ENCODE data around the gene SLC8A1. TPM values are rescaled to one million over a fixed set of nuclear protein-coding genes. Genes with fewer than 3 reads are reported as not detected.

The SLC8A1 gene
- total RNA-seq, 2 donors from 2014 or later = 4.7 to 6.3 TPM

- no peak overlapping the region for H3K4me3 Mint-ChIP-seq
- Histone ChIP-seq H3K27me3 (ENCODE audit: control insufficient read depth, insufficient read depth, low read length, poor library complexity, severe bottlenecking) (no peaks in the 10 kb centered on the region), H3K4me1 (ENCODE audit: control insufficient read depth, insufficient read depth, low read length) (peaks cover 5% of the 10 kb centered on the region), H3K27ac (ENCODE audit: low read depth, low read length) (no peak overlapping the region), H3K4me3 (ENCODE audit: low read length) (no peak overlapping the region), H3K9me3 (ENCODE audit: control insufficient read depth, low read length) (no peaks in the 10 kb centered on the region), H3K9ac (ENCODE audit: extremely low read depth, low read length, poor library complexity, severe bottlenecking) (no peak overlapping the region), H3K36me3 (ENCODE audit: control insufficient read depth, insufficient read depth, low read length) (no peaks in the 10 kb centered on the region)
- H3K27ac Mint-ChIP-seq = no peak overlapping the region
- TF ChIP-seq, protein P1, sequence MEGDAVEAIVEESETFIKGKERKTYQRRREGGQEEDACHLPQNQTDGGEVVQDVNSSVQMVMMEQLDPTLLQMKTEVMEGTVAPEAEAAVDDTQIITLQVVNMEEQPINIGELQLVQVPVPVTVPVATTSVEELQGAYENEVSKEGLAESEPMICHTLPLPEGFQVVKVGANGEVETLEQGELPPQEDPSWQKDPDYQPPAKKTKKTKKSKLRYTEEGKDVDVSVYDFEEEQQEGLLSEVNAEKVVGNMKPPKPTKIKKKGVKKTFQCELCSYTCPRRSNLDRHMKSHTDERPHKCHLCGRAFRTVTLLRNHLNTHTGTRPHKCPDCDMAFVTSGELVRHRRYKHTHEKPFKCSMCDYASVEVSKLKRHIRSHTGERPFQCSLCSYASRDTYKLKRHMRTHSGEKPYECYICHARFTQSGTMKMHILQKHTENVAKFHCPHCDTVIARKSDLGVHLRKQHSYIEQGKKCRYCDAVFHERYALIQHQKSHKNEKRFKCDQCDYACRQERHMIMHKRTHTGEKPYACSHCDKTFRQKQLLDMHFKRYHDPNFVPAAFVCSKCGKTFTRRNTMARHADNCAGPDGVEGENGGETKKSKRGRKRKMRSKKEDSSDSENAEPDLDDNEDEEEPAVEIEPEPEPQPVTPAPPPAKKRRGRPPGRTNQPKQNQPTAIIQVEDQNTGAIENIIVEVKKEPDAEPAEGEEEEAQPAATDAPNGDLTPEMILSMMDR (conservative IDR thresholded peaks at IDR 0.05) = no peak
- H3K27me3 Mint-ChIP-seq (ENCODE audit: insufficient read depth) = no peaks in the 10 kb centered on the region
- no peaks in the 10 kb centered on the region for H3K36me3 Mint-ChIP-seq (ENCODE audit: low read depth)
- no peak for DNase-seq
- peaks cover 15% of the 10 kb centered on the region for H3K4me1 Mint-ChIP-seq
- 95 to 100% methylated on average over 1 of the region's 1 CpG for WGBS, 2 experiments (ENCODE audit: insufficient coverage in 1 of 2, insufficient read length in 1 of 2)
- no peaks in the 10 kb centered on the region for H3K9me3 Mint-ChIP-seq
Measured at GRCh38 chr2:40410695-40411094, 41.2 kb downstream of the SLC8A1 start.

GRCh38 chr2:40409734-40410133 lies 42.2 kb downstream of the SLC8A1 start:
- Mint-ChIP-seq H3K36me3 (ENCODE audit: low read depth) (no peaks in the 10 kb centered on the region), H3K27me3 (ENCODE audit: insufficient read depth) (no peaks in the 10 kb centered on the region), H3K9me3 (no peaks in the 10 kb centered on the region), H3K4me1 (peaks cover 11% of the 10 kb centered on the region), H3K27ac (no peak overlapping the region), H3K4me3 (no peak overlapping the region)
- Histone ChIP-seq H3K36me3 (ENCODE audit: control insufficient read depth, insufficient read depth, low read length) (no peaks in the 10 kb centered on the region), H3K9me3 (ENCODE audit: control insufficient read depth, low read length) (no peaks in the 10 kb centered on the region), H3K4me3 (ENCODE audit: low read length) (no peak overlapping the region), H3K9ac (ENCODE audit: extremely low read depth, low read length, poor library complexity, severe bottlenecking) (no peak overlapping the region), H3K27ac (ENCODE audit: low read depth, low read length) (no peak overlapping the region), H3K4me1 (ENCODE audit: control insufficient read depth, insufficient read depth, low read length) (peaks cover 5% of the 10 kb centered on the region), H3K27me3 (ENCODE audit: control insufficient read depth, insufficient read depth, low read length, poor library complexity, severe bottlenecking) (no peaks in the 10 kb centered on the region)
- WGBS, 2 experiments (ENCODE audit: insufficient coverage in 1 of 2, insufficient read length in 1 of 2) = 90% methylated on average over 2 of the region's 2 CpGs; no CpG with 5 or more reads in 1 of the 2 experiments
- TF ChIP-seq, protein P1 (conservative IDR thresholded peaks at IDR 0.05) = no peak
- DNase-seq = no peak

- no peak overlapping the region for H3K27ac ChIP-seq (ENCODE audit: low read depth, low read length)
- no peak overlapping the region for H3K4me3 ChIP-seq (ENCODE audit: low read length)
- H3K36me3 Mint-ChIP-seq (ENCODE audit: low read depth) = no peaks in the 10 kb centered on the region
- H3K4me1 ChIP-seq (ENCODE audit: control insufficient read depth, insufficient read depth, low read length) = peaks cover 5% of the 10 kb centered on the region
- peaks cover 11% of the 10 kb centered on the region for H3K4me1 Mint-ChIP-seq
- H3K36me3 ChIP-seq (ENCODE audit: control insufficient read depth, insufficient read depth, low read length) = no peaks in the 10 kb centered on the region
- TF ChIP-seq, protein P1 (conservative IDR thresholded peaks at IDR 0.05) = no peak
- H3K4me3 Mint-ChIP-seq = no peak overlapping the region
- no peaks in the 10 kb centered on the region for H3K9me3 ChIP-seq (ENCODE audit: control insufficient read depth, low read length)
- H3K9me3 Mint-ChIP-seq = no peaks in the 10 kb centered on the region
- H3K27me3 ChIP-seq (ENCODE audit: control insufficient read depth, insufficient read depth, low read length, poor library complexity, severe bottlenecking) = no peaks in the 10 kb centered on the region
- no peak overlapping the region for H3K9ac ChIP-seq (ENCODE audit: extremely low read depth, low read length, poor library complexity, severe bottlenecking)
- no peak for DNase-seq
- 92 to 94% methylated on average over 7 to 8 of the region's 8 CpGs for WGBS, 2 experiments (ENCODE audit: insufficient coverage in 1 of 2, insufficient read length in 1 of 2)
- H3K27me3 Mint-ChIP-seq (ENCODE audit: insufficient read depth) = no peaks in the 10 kb centered on the region
- H3K27ac Mint-ChIP-seq = no peak overlapping the region
Measured at GRCh38 chr2:40406485-40407289, 45.2 kb downstream of the SLC8A1 start.
